Measurements from ENCODE around the gene CHD5.
A peak's percentile ranks its signal among the peaks of the same experiment; 100 is the strongest.
"Not testable (repeated sequence)": the region's sequence is repeated elsewhere in the genome, so short reads cannot be mapped to it uniquely, and the experiment has no call there.

Gene CHD5

GRCh38 chr1:6180268-6180706, at the start of gene CHD5:
CHD5 (minus strand) TSS chr1:6180321; CDS start chr1:6180023, 298 bp downstream.
- no peak for DNase-seq

- no peak for DNase-seq
Observed at GRCh38 chr1:6225651-6226050, 45.5 kb upstream of the CHD5 start.

- DNase-seq = no peak
Observed at GRCh38 chr1:6224718-6225117, 44.6 kb upstream of the CHD5 start.

GRCh38 chr1:6223617-6224016, 43.5 kb upstream of the CHD5 start:
- no peak for DNase-seq

- DNase-seq = no peak
Observed at GRCh38 chr1:6222636-6223035, 42.5 kb upstream of the CHD5 start.

GRCh38 chr1:6221210-6221784, 41.2 kb upstream of the CHD5 start:
- DNase-seq = no peak

- DNase-seq = no peak
Observed at GRCh38 chr1:6220236-6220635, 40.1 kb upstream of the CHD5 start.

- not testable (repeated sequence) for DNase-seq
Observed at GRCh38 chr1:6219641-6220040, 39.5 kb upstream of the CHD5 start.

- DNase-seq = no peak
Observed at GRCh38 chr1:6218375-6219164, 38.4 kb upstream of the CHD5 start.

- no peak for DNase-seq
Observed at GRCh38 chr1:6212193-6212959, 32.3 kb upstream of the CHD5 start.

GRCh38 chr1:6211731-6212130, 31.6 kb upstream of the CHD5 start:
- no peak for DNase-seq

GRCh38 chr1:6210591-6211355, 30.7 kb upstream of the CHD5 start:
- no peak for DNase-seq

- no peak for DNase-seq
Observed at GRCh38 chr1:6209661-6210580, 29.8 kb upstream of the CHD5 start.

- no peak for DNase-seq
Observed at GRCh38 chr1:6208723-6209660, 28.9 kb upstream of the CHD5 start.

GRCh38 chr1:6207921-6208320, 27.8 kb upstream of the CHD5 start:
- no peak for DNase-seq

GRCh38 chr1:6207075-6207885, 27.2 kb upstream of the CHD5 start:
- no peak for DNase-seq

GRCh38 chr1:6206520-6206855, 26.4 kb upstream of the CHD5 start:
- DNase-seq = no peak

- peak; percentile 49 to 69 for DNase-seq
Observed at GRCh38 chr1:6205849-6206519, 25.9 kb upstream of the CHD5 start, which contains the start of gene RNF207. RNF207 (plus strand) TSS chr1:6206119; CDS start chr1:6206536, 417 bp downstream.

GRCh38 chr1:6202256-6202655, 22.1 kb upstream of the CHD5 start:
- no peak for DNase-seq

Measured in activated CD4-positive, alpha-beta T cell treated with anti-CD3 and anti-CD28 coated beads for 4 hours (primary cell).